ENCODE measurements around the gene SMCO3. TPM values are rescaled to one million over a fixed set of nuclear protein-coding genes. Genes with fewer than 3 reads are reported as not detected.
"Not testable (repeated sequence)": the region's sequence is repeated elsewhere in the genome, so short reads cannot be mapped to it uniquely, and the experiment has no call there.

The SMCO3 gene
- total and polyA plus RNA-seq, 2 of the 13 experiments (the other 11 are each of a cell fraction or from before 2014, with no cell fraction given), result 0.29 to 0.42 TPM

GRCh38 chr12:14765398-14765797 is 48.6 kb downstream of the SMCO3 start:
- 89% methylated on average over 2 of the region's 2 CpGs for WGBS (ENCODE audit: low lambda C conversion rate)

GRCh38 chr12:14759711-14760280 is 54.2 kb downstream of the SMCO3 start:
- POLR2A ChIA-PET, result interaction anchor here (4.2 kb wide), 1 partner anchor 11 kb away, joined by 26 read pairs; a partner anchor contains a TSS
- H3K9me3 ChIP-seq (ENCODE audit: low read length); H3K79me2 ChIP-seq (ENCODE audit: insufficient read depth, low read length); CTCF ChIA-PET (ENCODE audit: low intra/inter-chr PET ratio, low total read pairs); H3K4me3 ChIP-seq (replicated peaks in 1 of 3; ENCODE audit: insufficient read depth in 1 of 3, low read depth in 2 of 3, low read length in 3 of 3); BruUV-seq (replicated peaks); H3K4me2 ChIP-seq (ENCODE audit: low read depth, low read length); H3K9ac ChIP-seq (ENCODE audit: insufficient read depth, low read depth, low read length); H2AFZ ChIP-seq (ENCODE audit: low read length); intact Hi-C loops (cut with micrococcal nuclease; ENCODE audit: unreplicated experiment); H3K27me3 ChIP-seq (ENCODE audit: control insufficient read depth in 1 of 2, insufficient read depth in 2 of 2, low read length in 2 of 2); FAIRE-seq; H4K20me1 ChIP-seq (ENCODE audit: insufficient read depth, low read length); ATAC-seq; H3K36me3 ChIP-seq (replicated peaks in 1 of 2; ENCODE audit: control insufficient read depth in 1 of 2, insufficient read depth in 2 of 2, low read length in 2 of 2); DNase-seq (ENCODE audit: low spot score); H3K27ac ChIP-seq (ENCODE audit: extremely low read length, insufficient read depth, low read length); in situ Hi-C loops (cut with HindIII; ENCODE audit: extremely low pct_ligation_motif_present, low pct_unique_long_range_greater_than_20kb): not testable (repeated sequence)
- H3K4me1 ChIP-seq (ENCODE audit: insufficient read depth, low read length), result peaks cover 10% of the 10 kb centered on the region; the same call in 1 of the 2 replicates
- WGBS (ENCODE audit: low lambda C conversion rate), result 86% methylated on average over 6 of the region's 6 CpGs

More at GRCh38 chr12:14765398-14765797, 48.6 kb downstream of the SMCO3 start:
- no TSS peak for BruUV-seq (replicated peaks)
- Histone ChIP-seq H3K27me3 (ENCODE audit: control insufficient read depth in 1 of 2, insufficient read depth in 2 of 2, low read length in 2 of 2) (no peaks in the 10 kb centered on the region; a peak in 1 of 5 replicates), H4K20me1 (ENCODE audit: insufficient read depth, low read length) (peaks cover 3% of the 10 kb centered on the region; the same call in 1 of the 2 replicates), H3K9me3 (ENCODE audit: low read length) (no peaks in the 10 kb centered on the region), H2AFZ (ENCODE audit: low read length) (no peak overlapping the region), H3K4me3 (replicated peaks in 1 of 3; ENCODE audit: insufficient read depth in 1 of 3, low read depth in 2 of 3, low read length in 3 of 3) (no peak overlapping the region), H3K4me2 (ENCODE audit: low read depth, low read length) (no peak overlapping the region), H3K79me2 (ENCODE audit: insufficient read depth, low read length) (peaks cover 32% of the 10 kb centered on the region), H3K4me1 (ENCODE audit: insufficient read depth, low read length) (peaks cover 29% of the 10 kb centered on the region), H3K9ac (ENCODE audit: insufficient read depth, low read depth, low read length) (no peak overlapping the region), H3K27ac (ENCODE audit: extremely low read length, insufficient read depth, low read length) (no peak overlapping the region), H3K36me3 (replicated peaks in 1 of 2; ENCODE audit: control insufficient read depth in 1 of 2, insufficient read depth in 2 of 2, low read length in 2 of 2) (no peaks in the 10 kb centered on the region)
- ChIA-PET CTCF (ENCODE audit: low intra/inter-chr PET ratio, low total read pairs) (no interaction called here), POLR2A (no interaction called here)
- in situ Hi-C loops (cut with HindIII; ENCODE audit: extremely low pct_ligation_motif_present, low pct_unique_long_range_greater_than_20kb) (no loop called here), intact Hi-C loops (cut with micrococcal nuclease; ENCODE audit: unreplicated experiment) (no loop called here)
- TF ChIP-seq SCMH1 (CRISPR knock-in tag; IDR thresholded peaks at IDR 0.05; ENCODE audit: borderline replicate concordance), result no peak
- no peak for TF ChIP-seq ZNF740 (CRISPR knock-in tag; IDR thresholded peaks at IDR 0.05)
- no peak for TF ChIP-seq FOXC1 (CRISPR knock-in tag; IDR thresholded peaks at IDR 0.05; ENCODE audit: borderline replicate concordance)
- no peak for TF ChIP-seq ZNF383 (CRISPR knock-in tag; IDR thresholded peaks at IDR 0.05; ENCODE audit: borderline replicate concordance)
- DNase-seq (ENCODE audit: low spot score) (no peak), ATAC-seq (no peak), FAIRE-seq (no peak)
